Adrenal gland (tissue), 12 donors: ENCODE measurements around the gene IVNS1ABP. TPM values are rescaled to one million over a fixed set of nuclear protein-coding genes. Genes with fewer than 3 reads are reported as not detected.

ENCODE experiments used
- DNase-seq, 7 donors: peaks; one replicate each; pipeline ENCODE4 v3.0.0-alpha.2; 2019 to 2020
- H3K27ac ChIP-seq, 5 donors: fragments of 200-600 bp; sonication (generic) in 4 of 5; 1 replicate in 3 of 5; 2 replicates in 2 of 5; pipeline versions ENCODE4 v1.5.1 to v1.8.0; 2016 to 2020; ENCODE audit warnings: mild to moderate bottlenecking in 1 of 5
- H3K27me3 ChIP-seq: fragments of 200-600 bp; 2 replicates; pipeline ENCODE4 v1.8.0; 2021
- H3K36me3 ChIP-seq, 2 donors: fragments of 200-600 bp; replicated peaks in 1 of 2; 1 replicate in 1 of 2; 2 replicates in 1 of 2; pipeline versions ENCODE4 v1.5.1 to v1.8.0; 2018 to 2022
- H3K4me1 ChIP-seq, 2 donors: fragments of 200-600 bp; replicated peaks in 1 of 2; 1 replicate in 1 of 2; 2 replicates in 1 of 2; pipeline versions ENCODE4 v1.5.1 to v1.8.0; 2018 to 2021
- H3K4me3 ChIP-seq, 4 donors: fragments of 200-600 bp; sonication (generic) in 3 of 4; one replicate each; pipeline ENCODE4 v1.5.1; 2016 to 2018
- H3K9me3 ChIP-seq, 3 donors: fragments of 200-600 bp; sonication (generic) in 1 of 3; replicated peaks in 1 of 3; 1 replicate in 2 of 3; 2 replicates in 1 of 3; pipeline versions ENCODE4 v1.5.1 to v1.8.0; 2016 to 2021
- POLR2A ChIP-seq, 2 donors: fragments of 450-650 bp; IDR thresholded peaks; one replicate each; pipeline ENCODE4 v1.6.1; 2017; ENCODE audit warnings: antibody characterized with exemption in 2 of 2, mild to moderate bottlenecking in 2 of 2, moderate library complexity in 1 of 2
- WGBS, 4 donors: extraction: QIAGEN DNeasy Blood & Tissue Kit in 2 of 4; methylation state at CpG; one replicate each; pipeline versions ENCODE4 v1.1.5 to v1.1.7; 2013 to 2017; 5-methylcytosine and 5-hydroxymethylcytosine counted together
- intact Hi-C, 2 donors: fragments of 100-400 bp; cut with DNase I; formaldehyde crosslinking; loops; one replicate each; pipeline versions ENCODE4 v1.14.1 to v1.15.0; 2022 to 2023
- polyA plus RNA-seq, 3 donors: library from polyadenylated mRNA; stranded (reverse); fragments of 200-250 nt in 2 of 3; fragments of 350-450 nt in 1 of 3; fragmentation: Illumina TruSeq in 1 of 3; extraction: RNeasy Lipid Tissue Mini Kit (QIAGEN cat#74804) in 1 of 3; gene quantifications; one replicate each; pipeline ENCODE4 v1.2.3, GENCODE V29; 2013 to 2014
- total RNA-seq, 9 donors: library from RNA; depleted of rRNA in 4 of 9; stranded (reverse); fragments of >200 nt in 4 of 9; fragments of 120-200 nt in 1 of 9; fragmentation: NEBNext Ultra II Directional in 1 of 9; extraction: Animal tissue kit (Norgen Biotek cat#: 25700) in 1 of 9; gene quantifications; one replicate each; pipeline versions ENCODE4 v1.1.0 to v1.2.4, GENCODE V29; 2013 to 2023
- TF ChIP-seq, protein P1 (sequence below), 6 experiments: fragments of 450-650 bp in 4 of 6; fragments of 200-600 bp in 2 of 6; sonication (generic) in 1 of 6; IDR thresholded peaks; 1 replicate in 5 of 6; 2 replicates in 1 of 6; pipeline versions ENCODE4 v1.5.1 to v1.8.0; 2016 to 2021; ENCODE audit warnings: antibody characterized with exemption in 6 of 6, mild to moderate bottlenecking in 2 of 6, moderate library complexity in 1 of 6
- donor health status: healthy with polysubstance abuse.
- donor health status: Bipolar disorder and iron deficiency.
- donor health status: DM: yes; HTN: yes; CAD: no.
- donor health status: DM: no; HTN: no; CAD: no.
- donor health status: DM: no; HTN: no; CAD: no.
- donor health status: DM: yes; HTN: yes; CAD: no.

IVNS1ABP gene
- total and polyA plus RNA-seq, 12 donors: 20.4 to 119 (median 40.5) TPM

GRCh38 chr1:185265314-185265713 is 51.7 kb downstream of the IVNS1ABP start:
- Histone ChIP-seq H3K4me3 (no peak overlapping the region), H3K4me1 (no peaks in the 10 kb centered on the region), H3K9me3 (no peaks in the 10 kb centered on the region), H3K27me3 (no peaks in the 10 kb centered on the region), H3K36me3 (no peaks in the 10 kb centered on the region), H3K27ac (no peak overlapping the region)
- intact Hi-C loops: no loop called here
- DNase-seq: no peak
- TF ChIP-seq, protein P1, sequence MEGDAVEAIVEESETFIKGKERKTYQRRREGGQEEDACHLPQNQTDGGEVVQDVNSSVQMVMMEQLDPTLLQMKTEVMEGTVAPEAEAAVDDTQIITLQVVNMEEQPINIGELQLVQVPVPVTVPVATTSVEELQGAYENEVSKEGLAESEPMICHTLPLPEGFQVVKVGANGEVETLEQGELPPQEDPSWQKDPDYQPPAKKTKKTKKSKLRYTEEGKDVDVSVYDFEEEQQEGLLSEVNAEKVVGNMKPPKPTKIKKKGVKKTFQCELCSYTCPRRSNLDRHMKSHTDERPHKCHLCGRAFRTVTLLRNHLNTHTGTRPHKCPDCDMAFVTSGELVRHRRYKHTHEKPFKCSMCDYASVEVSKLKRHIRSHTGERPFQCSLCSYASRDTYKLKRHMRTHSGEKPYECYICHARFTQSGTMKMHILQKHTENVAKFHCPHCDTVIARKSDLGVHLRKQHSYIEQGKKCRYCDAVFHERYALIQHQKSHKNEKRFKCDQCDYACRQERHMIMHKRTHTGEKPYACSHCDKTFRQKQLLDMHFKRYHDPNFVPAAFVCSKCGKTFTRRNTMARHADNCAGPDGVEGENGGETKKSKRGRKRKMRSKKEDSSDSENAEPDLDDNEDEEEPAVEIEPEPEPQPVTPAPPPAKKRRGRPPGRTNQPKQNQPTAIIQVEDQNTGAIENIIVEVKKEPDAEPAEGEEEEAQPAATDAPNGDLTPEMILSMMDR (IDR thresholded peaks at IDR 0.05): no peak
- no peak for TF ChIP-seq POLR2A (IDR thresholded peaks at IDR 0.05)
- 91 to 97% (median 93%) methylated on average over 4 of the region's 4 CpGs for WGBS, 4 donors

DNA sequence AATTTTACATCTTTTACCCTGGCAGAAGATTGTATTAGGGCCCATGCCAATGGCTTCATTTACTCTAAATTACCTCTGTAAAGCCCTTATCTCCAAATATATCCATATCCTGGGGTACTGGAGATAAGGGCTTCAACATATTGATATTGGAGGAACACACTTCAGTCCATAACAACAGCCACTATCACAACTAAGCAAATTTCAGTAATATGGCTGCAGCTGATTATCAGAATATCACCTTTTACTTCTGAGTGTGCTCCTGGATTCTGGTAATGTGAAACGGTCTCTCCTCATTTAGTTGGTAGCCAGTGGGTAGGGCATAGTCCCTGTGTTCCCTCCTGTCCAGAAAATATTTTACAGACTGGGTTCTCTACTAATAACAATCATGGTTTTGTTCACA is 53.3 kb downstream of the IVNS1ABP start:
- Histone ChIP-seq H3K27ac (no peak overlapping the region), H3K36me3 (no peaks in the 10 kb centered on the region), H3K9me3 (no peaks in the 10 kb centered on the region), H3K4me1 (no peaks in the 10 kb centered on the region), H3K4me3 (no peak overlapping the region), H3K27me3 (no peaks in the 10 kb centered on the region)
- no peak for DNase-seq
- intact Hi-C loops: no loop called here
- WGBS, 4 donors: 85 to 97% (median 95%) methylated on average over 1 of the region's 1 CpG
- TF ChIP-seq, protein P1 (IDR thresholded peaks at IDR 0.05): no peak
- no peak for TF ChIP-seq POLR2A (IDR thresholded peaks at IDR 0.05)

- Histone ChIP-seq H3K9me3 (no peaks in the 10 kb centered on the region), H3K27ac (no peak overlapping the region), H3K4me3 (no peak overlapping the region), H3K4me1 (no peaks in the 10 kb centered on the region), H3K27me3 (no peaks in the 10 kb centered on the region), H3K36me3 (no peaks in the 10 kb centered on the region)
- intact Hi-C loops: no loop called here
- WGBS, 4 donors: 90 to 96% (median 93%) methylated on average over 3 of the region's 3 CpGs
- TF ChIP-seq, protein P1 (IDR thresholded peaks at IDR 0.05): no peak
- TF ChIP-seq POLR2A (IDR thresholded peaks at IDR 0.05): no peak
- DNase-seq: no peak
These were observed 53.8 kb downstream of the IVNS1ABP start for GRCh38 chr1:185263292-185263691.

GRCh38 chr1:185262151-185262550 is 54.9 kb downstream of the IVNS1ABP start:
- no peak for DNase-seq
- 94 to 100% (median 98%) methylated on average over 1 of the region's 1 CpG for WGBS, 4 donors
- no peak for TF ChIP-seq POLR2A (IDR thresholded peaks at IDR 0.05)
- TF ChIP-seq, protein P1 (IDR thresholded peaks at IDR 0.05): no peak
- intact Hi-C loops: no loop called here
- H3K27ac ChIP-seq: no peak overlapping the region
- H3K9me3 ChIP-seq: no peaks in the 10 kb centered on the region
- H3K27me3 ChIP-seq: no peaks in the 10 kb centered on the region
- H3K4me1 ChIP-seq: no peaks in the 10 kb centered on the region
- no peaks in the 10 kb centered on the region for H3K36me3 ChIP-seq
- H3K4me3 ChIP-seq: no peak overlapping the region
